Kidney (tissue), 14 donors: ENCODE measurements around the gene PVR. TPM values are rescaled to one million over a fixed set of nuclear protein-coding genes. Genes with fewer than 3 reads are reported as not detected.
"Not testable (repeated sequence)": the region's sequence is repeated elsewhere in the genome, so short reads cannot be mapped to it uniquely, and the experiment has no call there.

Experiments used
- DNase-seq, 5 donors: peaks; one replicate each; pipeline ENCODE4 v3.0.0-alpha.2; 2013 to 2020
- FAIRE-seq: peaks from 2 replicates; lab custom pipeline; 2012; peaks lifted over from hg19 to GRCh38; lab: Jason Lieb, UNC
- H3K27ac ChIP-seq, 2 donors: one replicate each; pipeline ENCODE4 v1.7.0; 2013; ENCODE audit warnings: low read depth in 2 of 2, low read length in 2 of 2, inconsistent platforms in 1 of 2
- H3K27me3 ChIP-seq: one replicate; pipeline ENCODE4 v1.7.1; 2013; ENCODE audit warnings: low read length, inconsistent platforms; ENCODE audit not compliant: control insufficient read depth, insufficient read depth
- H3K36me3 ChIP-seq, 3 donors: one replicate each; pipeline versions ENCODE4 v1.7.0 to v1.7.1; 2013; ENCODE audit warnings: low read length in 3 of 3, control low read depth in 1 of 3, inconsistent platforms in 1 of 3; ENCODE audit not compliant: insufficient read depth in 3 of 3, control insufficient read depth in 2 of 3
- H3K4me1 ChIP-seq, 3 donors: one replicate each; pipeline versions ENCODE4 v1.7.0 to v1.7.1; 2013; ENCODE audit warnings: low read length in 3 of 3, inconsistent platforms in 1 of 3, low read depth in 1 of 3; ENCODE audit not compliant: control insufficient read depth in 2 of 3, insufficient read depth in 2 of 3
- H3K4me3 ChIP-seq, 3 donors: one replicate each; pipeline versions ENCODE4 v1.7.0 to v1.8.1; 2013; ENCODE audit warnings: low read length in 3 of 3, control low read depth in 1 of 3, inconsistent platforms in 1 of 3
- H3K9ac ChIP-seq, 3 donors: one replicate each; pipeline versions ENCODE4 v1.7.0 to v1.7.1; 2013; ENCODE audit warnings: low read length in 3 of 3, control low read depth in 1 of 3, inconsistent platforms in 1 of 3
- H3K9me3 ChIP-seq, 3 donors: one replicate each; pipeline versions ENCODE4 v1.7.0 to v1.7.1; 2013; ENCODE audit warnings: low read length in 3 of 3, control low read depth in 1 of 3, inconsistent platforms in 1 of 3; ENCODE audit not compliant: control insufficient read depth in 2 of 3, insufficient read depth in 1 of 3
- intact Hi-C: fragments of 100-400 bp; cut with DNase I; formaldehyde crosslinking; loops from one replicate; pipeline ENCODE4 v1.11.1; 2022
- polyA plus RNA-seq: library from polyadenylated mRNA; stranded (reverse); fragments of 350-450 nt; fragmentation: Illumina TruSeq; extraction: RNeasy Lipid Tissue Mini Kit (QIAGEN cat#74804); gene quantifications from one replicate; pipeline ENCODE4 v1.2.3, GENCODE V29; 2014; ENCODE audit warnings: low read depth, low replicate concordance; ENCODE audit not compliant: insufficient read depth
- total RNA-seq: library from RNA; stranded (reverse); fragmentation: NEBNext Ultra II Directional; extraction: Animal tissue kit (Norgen Biotek cat#: 25700); gene quantifications from one replicate; pipeline ENCODE4 v1.2.1, GENCODE V29; 2021
- TF ChIP-seq, protein P1 (sequence below): IDR thresholded peaks from 3 replicates; pipeline ENCODE4 v1.5.1; 2012; ENCODE audit warnings: mild to moderate bottlenecking, moderate library complexity, borderline replicate concordance; ENCODE audit not compliant: insufficient read depth; ENCODE audit errors: extremely low read depth
- donor health status: control.
- donor health status: control.
- donor health status: control.
- donor health status: control.
- donor health status: control.
- donor health status: DM: yes; HTN: yes; CAD: no.
- donor health status: Normal renal cell carcinoma (clear cell type).

PVR gene
- total and polyA plus RNA-seq, 2 donors from 2014 or later = 20.7 to 36.4 TPM

DNA sequence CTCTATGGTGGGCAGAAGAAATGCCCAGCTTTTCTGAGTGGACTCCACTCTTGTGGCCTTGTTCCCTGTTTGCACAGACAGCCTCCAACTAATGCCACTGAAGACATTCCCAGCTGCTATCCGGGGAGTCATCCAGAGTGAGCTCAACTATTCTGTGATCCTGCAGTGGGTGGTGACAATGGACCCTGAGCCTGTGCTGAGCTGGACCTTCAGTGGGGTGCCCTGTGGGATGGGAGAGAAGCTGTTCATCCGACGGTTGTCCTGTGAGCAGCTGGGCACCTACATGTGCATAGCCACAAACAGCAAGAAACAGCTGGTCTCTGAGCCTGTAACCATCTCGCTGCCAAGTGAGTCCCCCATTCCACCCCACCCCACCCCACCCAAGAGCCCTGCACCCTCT, 20.1 kb upstream of the PVR start:
- FAIRE-seq (no peak), DNase-seq (no peak)
- H3K4me1 ChIP-seq = peaks cover 0 to 7% (median 2%) of the 10 kb centered on the region in 3 donors
- H3K27ac ChIP-seq = no peak overlapping the region
- TF ChIP-seq, protein P1, sequence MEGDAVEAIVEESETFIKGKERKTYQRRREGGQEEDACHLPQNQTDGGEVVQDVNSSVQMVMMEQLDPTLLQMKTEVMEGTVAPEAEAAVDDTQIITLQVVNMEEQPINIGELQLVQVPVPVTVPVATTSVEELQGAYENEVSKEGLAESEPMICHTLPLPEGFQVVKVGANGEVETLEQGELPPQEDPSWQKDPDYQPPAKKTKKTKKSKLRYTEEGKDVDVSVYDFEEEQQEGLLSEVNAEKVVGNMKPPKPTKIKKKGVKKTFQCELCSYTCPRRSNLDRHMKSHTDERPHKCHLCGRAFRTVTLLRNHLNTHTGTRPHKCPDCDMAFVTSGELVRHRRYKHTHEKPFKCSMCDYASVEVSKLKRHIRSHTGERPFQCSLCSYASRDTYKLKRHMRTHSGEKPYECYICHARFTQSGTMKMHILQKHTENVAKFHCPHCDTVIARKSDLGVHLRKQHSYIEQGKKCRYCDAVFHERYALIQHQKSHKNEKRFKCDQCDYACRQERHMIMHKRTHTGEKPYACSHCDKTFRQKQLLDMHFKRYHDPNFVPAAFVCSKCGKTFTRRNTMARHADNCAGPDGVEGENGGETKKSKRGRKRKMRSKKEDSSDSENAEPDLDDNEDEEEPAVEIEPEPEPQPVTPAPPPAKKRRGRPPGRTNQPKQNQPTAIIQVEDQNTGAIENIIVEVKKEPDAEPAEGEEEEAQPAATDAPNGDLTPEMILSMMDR = no peak
- no peaks in the 10 kb centered on the region for H3K36me3 ChIP-seq
- intact Hi-C loops = no loop called here
- H3K27me3 ChIP-seq = no peaks in the 10 kb centered on the region
- H3K9me3 ChIP-seq = no peaks in the 10 kb centered on the region
- H3K9ac ChIP-seq = no peak overlapping the region
- no peak overlapping the region for H3K4me3 ChIP-seq

GRCh38 chr19:44624840-44625354, 18.8 kb upstream of the PVR start:
- Histone ChIP-seq H3K4me1 (peaks cover 0 to 7% (median 2%) of the 10 kb centered on the region in 3 donors), H3K27me3 (no peaks in the 10 kb centered on the region), H3K4me3 (no peak overlapping the region), H3K9me3 (no peaks in the 10 kb centered on the region), H3K27ac (no peak overlapping the region), H3K9ac (no peak overlapping the region), H3K36me3 (no peaks in the 10 kb centered on the region)
- no peak for FAIRE-seq
- intact Hi-C loops = no loop called here
- DNase-seq = no peak
- TF ChIP-seq, protein P1 = no peak

- FAIRE-seq, DNase-seq, intact Hi-C loops, H3K4me3 ChIP-seq, H3K9ac ChIP-seq, H3K36me3 ChIP-seq, H3K9me3 ChIP-seq, H3K4me1 ChIP-seq, H3K27me3 ChIP-seq: not testable (repeated sequence)
- peak overlapping the region in 1 of 2 donors; percentile 16 for H3K27ac ChIP-seq
These were observed 18.1 kb upstream of the PVR start for GRCh38 chr19:44625637-44626036.

GRCh38 chr19:44626048-44626624, 17.6 kb upstream of the PVR start:
- intact Hi-C loops = no loop called here
- H3K27ac ChIP-seq = peak overlapping the region; percentile 2 to 16
- no peak for DNase-seq
- H3K9ac ChIP-seq = no peak overlapping the region
- no peak for FAIRE-seq
- H3K4me1 ChIP-seq = peaks cover 0 to 7% (median 2%) of the 10 kb centered on the region in 3 donors
- H3K27me3 ChIP-seq = no peaks in the 10 kb centered on the region
- TF ChIP-seq, protein P1 = no peak
- no peaks in the 10 kb centered on the region for H3K36me3 ChIP-seq
- H3K4me3 ChIP-seq = no peak overlapping the region
- H3K9me3 ChIP-seq = no peaks in the 10 kb centered on the region
